ACC112 (cell line): ENCODE measurements around the gene STRA8.

Experiments used
- H2AFZ ChIP-seq: fragments of 200-600 bp; sonication (generic); one replicate; pipeline ENCODE4 v1.6.0; 2017; ENCODE audit warnings: antibody characterized with exemption, low read length; ENCODE audit not compliant: unreplicated experiment
- H3K27ac ChIP-seq: fragments of 200-600 bp; sonication (generic); 2 replicates; pipeline ENCODE4 v1.5.1; 2014; ENCODE audit warnings: low read depth, mild to moderate bottlenecking, antibody characterized with exemption, low read length, moderate library complexity
- H3K27me3 ChIP-seq: fragments of 200-600 bp; sonication (generic); 2 replicates; pipeline ENCODE4 v1.6.1; 2014; ENCODE audit warnings: mild to moderate bottlenecking, antibody characterized with exemption, low read length, moderate library complexity, mixed read lengths; ENCODE audit not compliant: insufficient read depth
- H3K36me3 ChIP-seq: fragments of 200-600 bp; sonication (generic); 2 replicates; pipeline ENCODE4 v1.6.1; 2016; ENCODE audit warnings: mild to moderate bottlenecking, antibody characterized with exemption, low read length, moderate library complexity, mixed read lengths; ENCODE audit not compliant: insufficient read depth
- H3K4me1 ChIP-seq: fragments of 200-600 bp; sonication (generic); one replicate; pipeline ENCODE4 v1.6.1; 2016; ENCODE audit warnings: low read length, mixed read lengths; ENCODE audit not compliant: insufficient read depth, unreplicated experiment, control insufficient read depth
- H3K4me3 ChIP-seq: fragments of 200-600 bp; sonication (generic); 2 replicates; pipeline ENCODE4 v1.5.1; 2014; ENCODE audit warnings: mild to moderate bottlenecking, low read depth, low read length
- H3K79me2 ChIP-seq: fragments of 200-600 bp; sonication (generic); one replicate; pipeline ENCODE4 v1.6.0; 2016; ENCODE audit warnings: low read length; ENCODE audit not compliant: control insufficient read depth, unreplicated experiment, insufficient read depth

Gene STRA8

GRCh38 chr7:135283959-135284638, 50.5 kb downstream of the STRA8 start:
- H3K4me3 ChIP-seq, result no peak overlapping the region
- no peak overlapping the region for H2AFZ ChIP-seq
- H3K4me1 ChIP-seq, result peaks cover 15% of the 10 kb centered on the region
- H3K27me3 ChIP-seq, result no peaks in the 10 kb centered on the region; the same call in 1 of the 2 replicates
- H3K27ac ChIP-seq, result no peak overlapping the region
- no peaks in the 10 kb centered on the region for H3K79me2 ChIP-seq
- H3K36me3 ChIP-seq, result no peaks in the 10 kb centered on the region

GRCh38 chr7:135285547-135286233, 52.1 kb downstream of the STRA8 start:
- H3K36me3 ChIP-seq, result no peaks in the 10 kb centered on the region
- H3K27me3 ChIP-seq, result no peaks in the 10 kb centered on the region
- H2AFZ ChIP-seq, result no peak overlapping the region
- no peaks in the 10 kb centered on the region for H3K79me2 ChIP-seq
- no peak overlapping the region for H3K4me3 ChIP-seq
- H3K27ac ChIP-seq, result no peak overlapping the region
- H3K4me1 ChIP-seq, result peaks cover 15% of the 10 kb centered on the region

- Histone ChIP-seq H3K27ac (no peak overlapping the region), H3K36me3 (no peaks in the 10 kb centered on the region), H2AFZ (no peak overlapping the region), H3K27me3 (no peaks in the 10 kb centered on the region), H3K4me1 (peaks cover 22% of the 10 kb centered on the region), H3K4me3 (no peak overlapping the region), H3K79me2 (no peaks in the 10 kb centered on the region)
These were observed 53.2 kb downstream of the STRA8 start for GRCh38 chr7:135286876-135287275.

- H3K4me1 ChIP-seq, result peaks cover 18% of the 10 kb centered on the region
- no peaks in the 10 kb centered on the region for H3K27me3 ChIP-seq
- no peaks in the 10 kb centered on the region for H3K36me3 ChIP-seq
- H3K27ac ChIP-seq, result peak overlapping the region; percentile 77; the same call in 1 of the 2 replicates
- H3K4me3 ChIP-seq, result no peak overlapping the region
- no peaks in the 10 kb centered on the region for H3K79me2 ChIP-seq
- H2AFZ ChIP-seq, result no peak overlapping the region
These were observed 57.0 kb downstream of the STRA8 start for GRCh38 chr7:135290594-135290993.

- H3K79me2 ChIP-seq, result no peaks in the 10 kb centered on the region
- peak overlapping the region; percentile 44 for H2AFZ ChIP-seq
- peak overlapping the region; percentile 77 for H3K27ac ChIP-seq
- no peaks in the 10 kb centered on the region for H3K27me3 ChIP-seq
- H3K4me3 ChIP-seq, result no peak overlapping the region
- no peaks in the 10 kb centered on the region for H3K36me3 ChIP-seq
- peaks cover 18% of the 10 kb centered on the region for H3K4me1 ChIP-seq
These were observed 58.2 kb downstream of the STRA8 start for GRCh38 chr7:135291809-135292253.

- H3K27me3 ChIP-seq, result no peaks in the 10 kb centered on the region
- peaks cover 9% of the 10 kb centered on the region for H3K4me1 ChIP-seq
- no peak overlapping the region for H3K4me3 ChIP-seq
- H3K36me3 ChIP-seq, result no peaks in the 10 kb centered on the region
- H2AFZ ChIP-seq, result no peak overlapping the region
- H3K27ac ChIP-seq, result no peak overlapping the region
- no peaks in the 10 kb centered on the region for H3K79me2 ChIP-seq
These were observed 65.6 kb downstream of the STRA8 start for GRCh38 chr7:135299235-135299634.

GRCh38 chr7:135300913-135301765, 67.5 kb downstream of the STRA8 start:
- Histone ChIP-seq H3K79me2 (no peaks in the 10 kb centered on the region), H3K36me3 (no peaks in the 10 kb centered on the region), H2AFZ (no peak overlapping the region), H3K4me1 (peaks cover 9% of the 10 kb centered on the region), H3K27ac (no peak overlapping the region), H3K27me3 (no peaks in the 10 kb centered on the region), H3K4me3 (no peak overlapping the region)
